Neural cell (in vitro differentiated cells): ENCODE data around the gene PAX8. TPM values are rescaled to one million over a fixed set of nuclear protein-coding genes. Genes with fewer than 3 reads are reported as not detected.

Source experiments
- H2AFZ ChIP-seq: fragments of 200-600, 300-800 bp; sonication (generic), shearing (Covaris generic); 2 replicates; pipeline ENCODE4 v1.6.0; 2014; ENCODE audit warnings: low read depth, mild to moderate bottlenecking, antibody characterized with exemption, low read length, moderate library complexity
- H3F3A ChIP-seq: fragments of 200-600 bp; shearing (Covaris generic); 2 replicates; pipeline ENCODE4 v1.6.1; 2016; ENCODE audit warnings: mild to moderate bottlenecking, moderate library complexity, mixed read lengths, antibody characterized with exemption, low read length; ENCODE audit not compliant: insufficient read depth, poor library complexity, severe bottlenecking
- H3K27ac ChIP-seq: fragments of 200-600, 300-800 bp; sonication (generic), shearing (Covaris generic); 2 replicates; pipeline ENCODE4 v1.5.1; 2014; ENCODE audit warnings: mild to moderate bottlenecking, low read length, moderate library complexity
- H3K27me3 ChIP-seq: fragments of 300-800, 200-600 bp; sonication (generic), shearing (Covaris generic); 2 replicates; pipeline ENCODE4 v1.6.0; 2014; ENCODE audit warnings: mild to moderate bottlenecking, low read depth, low read length, moderate library complexity; ENCODE audit not compliant: insufficient read depth
- H3K36me3 ChIP-seq: fragments of 300-800, 200-600 bp; sonication (generic), shearing (Covaris generic); 2 replicates; pipeline ENCODE4 v1.5.1; 2014; ENCODE audit warnings: mild to moderate bottlenecking, antibody characterized with exemption, low read length, moderate library complexity; ENCODE audit not compliant: insufficient read depth
- H3K4me2 ChIP-seq: fragments of 300-800, 200-600 bp; sonication (generic), shearing (Covaris generic); 2 replicates; pipeline ENCODE4 v1.6.0; 2014; ENCODE audit warnings: mild to moderate bottlenecking, low read length
- H3K4me3 ChIP-seq: fragments of 300-800, 200-600 bp; sonication (generic), shearing (Covaris generic); 2 replicates; pipeline ENCODE4 v1.5.1; 2014; ENCODE audit warnings: mild to moderate bottlenecking, low read length, moderate library complexity
- H3K79me2 ChIP-seq: fragments of 200-600 bp; shearing (Covaris generic); replicated peaks from 2 replicates; pipeline ENCODE4 v1.6.0; 2014; ENCODE audit warnings: mild to moderate bottlenecking, low read length, moderate library complexity; ENCODE audit not compliant: insufficient read depth
- H3K9ac ChIP-seq: fragments of 300-800, 200-600 bp; sonication (generic), shearing (Covaris generic); 2 replicates; pipeline ENCODE4 v1.6.1; 2016; ENCODE audit warnings: mild to moderate bottlenecking, low read length, mixed read lengths
- H3K9me2 ChIP-seq: fragments of 200-600 bp; shearing (Covaris generic); 2 replicates; pipeline ENCODE4 v1.6.1; 2016; ENCODE audit warnings: mild to moderate bottlenecking, low read length, mixed read lengths; ENCODE audit not compliant: insufficient read depth
- H3K9me3 ChIP-seq: fragments of 200-600, 300-800 bp; sonication (generic), shearing (Covaris generic); 2 replicates; pipeline ENCODE4 v1.6.1; 2016; ENCODE audit warnings: mild to moderate bottlenecking, mixed run types, low read length, moderate library complexity, mixed read lengths
- H4K20me1 ChIP-seq: fragments of 200-600 bp; shearing (Covaris generic); 2 replicates; pipeline ENCODE4 v1.6.1; 2016; ENCODE audit warnings: mild to moderate bottlenecking, mixed run types; ENCODE audit not compliant: insufficient read depth
- EP300 ChIP-seq: fragments of 450-650 bp; conservative IDR thresholded peaks from 2 replicates; pipeline ENCODE4 v1.6.1; 2014; ENCODE audit warnings: antibody characterized with exemption, mild to moderate bottlenecking, moderate library complexity; ENCODE audit not compliant: poor library complexity, severe bottlenecking
- EZH2 ChIP-seq: fragments of 200-600, 300-800 bp; shearing (Covaris generic), sonication (generic); IDR thresholded peaks from 2 replicates; pipeline ENCODE4 v1.6.1; 2014; ENCODE audit warnings: antibody characterized with exemption, low read length, borderline replicate concordance, mild to moderate bottlenecking; ENCODE audit not compliant: insufficient read depth, poor library complexity, severe bottlenecking
- MXI1 ChIP-seq: fragments of 450-650 bp; conservative IDR thresholded peaks from 2 replicates; pipeline ENCODE4 v1.6.1; 2014; ENCODE audit warnings: antibody characterized with exemption, mild to moderate bottlenecking; ENCODE audit not compliant: poor library complexity, severe bottlenecking
- POLR2AphosphoS5 ChIP-seq: IDR thresholded peaks from 2 replicates; pipeline ENCODE4 v1.6.1; 2012
- RAD21 ChIP-seq: fragments of 450-650 bp; conservative IDR thresholded peaks from 2 replicates; pipeline ENCODE4 v1.6.1; 2014; ENCODE audit warnings: antibody characterized with exemption, mild to moderate bottlenecking, moderate library complexity
- SMC3 ChIP-seq: fragments of 450-650 bp; conservative IDR thresholded peaks from 2 replicates; pipeline ENCODE4 v1.6.1; 2014; ENCODE audit warnings: antibody characterized with exemption, mild to moderate bottlenecking, moderate library complexity; ENCODE audit not compliant: poor library complexity
- TAF1 ChIP-seq: IDR thresholded peaks from 2 replicates; pipeline ENCODE4 v1.6.1; 2012; ENCODE audit warnings: low read depth
- polyA plus RNA-seq: library from polyadenylated mRNA; depleted of rRNA; stranded (reverse); fragments of >200 nt; gene quantifications from 2 replicates; pipeline ENCODE4 v1.2.3, GENCODE V29; 2014
- TF ChIP-seq, protein P1 (sequence below): IDR thresholded peaks from 2 replicates; pipeline ENCODE4 v1.6.1; 2012; ENCODE audit warnings: borderline replicate concordance
- TF ChIP-seq, protein P2 (sequence below): fragments of 450-650 bp; IDR thresholded peaks from 2 replicates; pipeline ENCODE4 v1.5.1; 2014; ENCODE audit warnings: antibody characterized with exemption, mild to moderate bottlenecking, moderate library complexity; ENCODE audit not compliant: poor library complexity, severe bottlenecking

PAX8 gene
- polyA plus RNA-seq, 1 donor from 2014 or later = not detected

GRCh38 chr2:113171334-113172075, 107.2 kb downstream of the PAX8 start:
- H2AFZ ChIP-seq = no peak overlapping the region
- no peak overlapping the region for H3K9ac ChIP-seq
- H3K9me3 ChIP-seq = no peaks in the 10 kb centered on the region
- H3K36me3 ChIP-seq = no peaks in the 10 kb centered on the region
- H3K4me3 ChIP-seq = no peak overlapping the region
- no peaks in the 10 kb centered on the region for H4K20me1 ChIP-seq
- no peaks in the 10 kb centered on the region for H3K9me2 ChIP-seq
- no peaks in the 10 kb centered on the region for H3F3A ChIP-seq
- TF ChIP-seq, protein P1, sequence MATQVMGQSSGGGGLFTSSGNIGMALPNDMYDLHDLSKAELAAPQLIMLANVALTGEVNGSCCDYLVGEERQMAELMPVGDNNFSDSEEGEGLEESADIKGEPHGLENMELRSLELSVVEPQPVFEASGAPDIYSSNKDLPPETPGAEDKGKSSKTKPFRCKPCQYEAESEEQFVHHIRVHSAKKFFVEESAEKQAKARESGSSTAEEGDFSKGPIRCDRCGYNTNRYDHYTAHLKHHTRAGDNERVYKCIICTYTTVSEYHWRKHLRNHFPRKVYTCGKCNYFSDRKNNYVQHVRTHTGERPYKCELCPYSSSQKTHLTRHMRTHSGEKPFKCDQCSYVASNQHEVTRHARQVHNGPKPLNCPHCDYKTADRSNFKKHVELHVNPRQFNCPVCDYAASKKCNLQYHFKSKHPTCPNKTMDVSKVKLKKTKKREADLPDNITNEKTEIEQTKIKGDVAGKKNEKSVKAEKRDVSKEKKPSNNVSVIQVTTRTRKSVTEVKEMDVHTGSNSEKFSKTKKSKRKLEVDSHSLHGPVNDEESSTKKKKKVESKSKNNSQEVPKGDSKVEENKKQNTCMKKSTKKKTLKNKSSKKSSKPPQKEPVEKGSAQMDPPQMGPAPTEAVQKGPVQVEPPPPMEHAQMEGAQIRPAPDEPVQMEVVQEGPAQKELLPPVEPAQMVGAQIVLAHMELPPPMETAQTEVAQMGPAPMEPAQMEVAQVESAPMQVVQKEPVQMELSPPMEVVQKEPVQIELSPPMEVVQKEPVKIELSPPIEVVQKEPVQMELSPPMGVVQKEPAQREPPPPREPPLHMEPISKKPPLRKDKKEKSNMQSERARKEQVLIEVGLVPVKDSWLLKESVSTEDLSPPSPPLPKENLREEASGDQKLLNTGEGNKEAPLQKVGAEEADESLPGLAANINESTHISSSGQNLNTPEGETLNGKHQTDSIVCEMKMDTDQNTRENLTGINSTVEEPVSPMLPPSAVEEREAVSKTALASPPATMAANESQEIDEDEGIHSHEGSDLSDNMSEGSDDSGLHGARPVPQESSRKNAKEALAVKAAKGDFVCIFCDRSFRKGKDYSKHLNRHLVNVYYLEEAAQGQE = no peak
- TF ChIP-seq TAF1 (no peak), SMC3 (no peak), EP300 (no peak), MXI1 (no peak), RAD21 (no peak), EZH2 (no peak), POLR2AphosphoS5 (no peak)
- TF ChIP-seq, protein P2, sequence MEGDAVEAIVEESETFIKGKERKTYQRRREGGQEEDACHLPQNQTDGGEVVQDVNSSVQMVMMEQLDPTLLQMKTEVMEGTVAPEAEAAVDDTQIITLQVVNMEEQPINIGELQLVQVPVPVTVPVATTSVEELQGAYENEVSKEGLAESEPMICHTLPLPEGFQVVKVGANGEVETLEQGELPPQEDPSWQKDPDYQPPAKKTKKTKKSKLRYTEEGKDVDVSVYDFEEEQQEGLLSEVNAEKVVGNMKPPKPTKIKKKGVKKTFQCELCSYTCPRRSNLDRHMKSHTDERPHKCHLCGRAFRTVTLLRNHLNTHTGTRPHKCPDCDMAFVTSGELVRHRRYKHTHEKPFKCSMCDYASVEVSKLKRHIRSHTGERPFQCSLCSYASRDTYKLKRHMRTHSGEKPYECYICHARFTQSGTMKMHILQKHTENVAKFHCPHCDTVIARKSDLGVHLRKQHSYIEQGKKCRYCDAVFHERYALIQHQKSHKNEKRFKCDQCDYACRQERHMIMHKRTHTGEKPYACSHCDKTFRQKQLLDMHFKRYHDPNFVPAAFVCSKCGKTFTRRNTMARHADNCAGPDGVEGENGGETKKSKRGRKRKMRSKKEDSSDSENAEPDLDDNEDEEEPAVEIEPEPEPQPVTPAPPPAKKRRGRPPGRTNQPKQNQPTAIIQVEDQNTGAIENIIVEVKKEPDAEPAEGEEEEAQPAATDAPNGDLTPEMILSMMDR = no peak
- H3K27me3 ChIP-seq = no peaks in the 10 kb centered on the region
- H3K27ac ChIP-seq = no peak overlapping the region
- no peaks in the 10 kb centered on the region for H3K79me2 ChIP-seq
- H3K4me2 ChIP-seq = no peak overlapping the region

GRCh38 chr2:113169586-113169985, 109.1 kb downstream of the PAX8 start:
- H3F3A ChIP-seq = no peaks in the 10 kb centered on the region
- H2AFZ ChIP-seq = no peak overlapping the region
- TF ChIP-seq, protein P1 = no peak
- no peak for TF ChIP-seq MXI1
- H3K27ac ChIP-seq = no peak overlapping the region
- no peak overlapping the region for H3K4me3 ChIP-seq
- no peaks in the 10 kb centered on the region for H3K9me3 ChIP-seq
- no peak overlapping the region for H3K4me2 ChIP-seq
- no peak overlapping the region for H3K9ac ChIP-seq
- H3K27me3 ChIP-seq = no peaks in the 10 kb centered on the region
- H4K20me1 ChIP-seq = no peaks in the 10 kb centered on the region
- no peaks in the 10 kb centered on the region for H3K36me3 ChIP-seq
- H3K79me2 ChIP-seq = no peaks in the 10 kb centered on the region
- no peaks in the 10 kb centered on the region for H3K9me2 ChIP-seq
